WERI-Rb-1 (cell line): Measurements from ENCODE around the gene GRIK4.
A peak's percentile ranks its signal among the peaks of the same experiment; 100 is the strongest.

Source experiments
- DNase-seq: peaks from one replicate; pipeline ENCODE4 v3.0.0-alpha.2; 2020
- H3K27ac ChIP-seq: fragments of 250-450 bp; sonication (Bioruptor Pico); 2 replicates; pipeline ENCODE4 v1.5.1; 2020; ENCODE audit warnings: mild to moderate bottlenecking, moderate library complexity
- H3K27me3 ChIP-seq: fragments of 250-450 bp; sonication (Bioruptor Pico); 2 replicates; pipeline ENCODE4 v1.5.1; 2021; ENCODE audit warnings: mild to moderate bottlenecking, low read depth, moderate library complexity; ENCODE audit not compliant: insufficient read depth, severe bottlenecking
- H3K36me3 ChIP-seq: fragments of 250-450 bp; sonication (Bioruptor Pico); 2 replicates; pipeline ENCODE4 v1.5.1; 2020; ENCODE audit warnings: mild to moderate bottlenecking, moderate library complexity
- H3K4me3 ChIP-seq: 2 replicates; pipeline ENCODE4 v1.5.1; 2011; ENCODE audit warnings: low read depth, mild to moderate bottlenecking, control low read depth, low read length
- H3K9me3 ChIP-seq: fragments of 250-450 bp; sonication (Bioruptor Pico); 2 replicates; pipeline ENCODE4 v1.5.1; 2021; ENCODE audit warnings: mild to moderate bottlenecking, moderate library complexity; ENCODE audit not compliant: severe bottlenecking
- TF ChIP-seq, protein P1 (sequence below): IDR thresholded peaks from 2 replicates; pipeline ENCODE4 v1.5.1; 2011; ENCODE audit warnings: low read depth, mild to moderate bottlenecking, control low read depth, inconsistent platforms, low read length

GRIK4 gene

GRCh38 chr11:120695939-120696338, 184.4 kb downstream of the GRIK4 start:
- no peaks in the 10 kb centered on the region for H3K36me3 ChIP-seq
- DNase-seq = no peak
- no peaks in the 10 kb centered on the region for H3K27me3 ChIP-seq
- TF ChIP-seq, protein P1, sequence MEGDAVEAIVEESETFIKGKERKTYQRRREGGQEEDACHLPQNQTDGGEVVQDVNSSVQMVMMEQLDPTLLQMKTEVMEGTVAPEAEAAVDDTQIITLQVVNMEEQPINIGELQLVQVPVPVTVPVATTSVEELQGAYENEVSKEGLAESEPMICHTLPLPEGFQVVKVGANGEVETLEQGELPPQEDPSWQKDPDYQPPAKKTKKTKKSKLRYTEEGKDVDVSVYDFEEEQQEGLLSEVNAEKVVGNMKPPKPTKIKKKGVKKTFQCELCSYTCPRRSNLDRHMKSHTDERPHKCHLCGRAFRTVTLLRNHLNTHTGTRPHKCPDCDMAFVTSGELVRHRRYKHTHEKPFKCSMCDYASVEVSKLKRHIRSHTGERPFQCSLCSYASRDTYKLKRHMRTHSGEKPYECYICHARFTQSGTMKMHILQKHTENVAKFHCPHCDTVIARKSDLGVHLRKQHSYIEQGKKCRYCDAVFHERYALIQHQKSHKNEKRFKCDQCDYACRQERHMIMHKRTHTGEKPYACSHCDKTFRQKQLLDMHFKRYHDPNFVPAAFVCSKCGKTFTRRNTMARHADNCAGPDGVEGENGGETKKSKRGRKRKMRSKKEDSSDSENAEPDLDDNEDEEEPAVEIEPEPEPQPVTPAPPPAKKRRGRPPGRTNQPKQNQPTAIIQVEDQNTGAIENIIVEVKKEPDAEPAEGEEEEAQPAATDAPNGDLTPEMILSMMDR = no peak
- H3K4me3 ChIP-seq = no peak overlapping the region
- no peaks in the 10 kb centered on the region for H3K9me3 ChIP-seq
- H3K27ac ChIP-seq = no peak overlapping the region

DNA sequence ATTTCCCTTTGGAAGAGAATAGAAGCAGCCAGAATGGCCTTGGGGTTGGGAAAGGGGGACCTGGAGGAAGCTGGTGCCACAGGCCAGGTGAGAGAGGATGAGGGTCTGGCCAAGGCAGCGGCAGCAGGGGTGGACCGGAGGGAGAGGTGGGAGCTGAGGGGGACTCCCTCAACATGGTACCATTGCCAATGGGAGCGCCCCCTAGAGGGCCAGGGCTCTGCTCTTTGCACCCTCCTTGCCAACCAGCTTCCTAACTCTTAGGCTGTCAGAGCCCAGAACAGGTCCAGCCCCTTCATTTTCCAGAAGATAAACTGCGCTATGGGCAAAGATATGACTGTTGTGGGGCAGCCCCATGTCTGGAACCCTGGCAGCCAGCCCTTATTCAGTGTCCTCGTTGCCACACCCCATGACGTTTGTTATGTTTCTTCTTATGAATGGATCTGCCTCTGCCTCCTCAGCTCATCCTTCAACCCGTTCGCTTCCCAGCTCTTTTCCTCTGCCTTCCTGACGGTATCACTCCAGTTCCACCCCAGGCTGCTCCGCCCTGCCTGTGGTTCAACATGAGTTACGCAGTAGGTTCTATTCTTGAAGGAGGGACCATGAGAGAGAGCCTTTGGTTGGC, 185.2 kb downstream of the GRIK4 start:
- no peak overlapping the region for H3K4me3 ChIP-seq
- H3K36me3 ChIP-seq = no peaks in the 10 kb centered on the region
- no peak overlapping the region for H3K27ac ChIP-seq
- no peaks in the 10 kb centered on the region for H3K9me3 ChIP-seq
- H3K27me3 ChIP-seq = no peaks in the 10 kb centered on the region
- TF ChIP-seq, protein P1 = peak; percentile 57
- no peak for DNase-seq

DNA sequence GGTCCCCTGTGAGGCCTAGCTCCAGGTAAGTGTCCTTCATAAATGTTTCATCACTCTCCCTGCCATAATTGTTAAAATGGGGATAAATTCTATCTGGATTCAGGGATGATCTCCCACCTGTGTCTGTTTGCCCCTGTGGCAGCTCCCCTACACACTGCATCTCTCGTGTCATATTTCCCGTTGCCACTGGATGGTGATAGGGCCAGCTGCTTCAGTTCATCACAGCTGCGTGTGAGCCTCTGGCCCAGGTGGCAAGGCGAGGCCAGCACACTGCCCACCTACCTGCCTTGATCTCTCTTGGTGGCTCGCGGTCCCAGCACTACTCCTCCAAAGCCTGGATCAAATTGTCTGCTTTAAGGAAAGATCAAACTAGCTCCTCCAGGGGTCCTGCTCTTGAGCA, 187.4 kb downstream of the GRIK4 start:
- Histone ChIP-seq H3K27me3 (no peaks in the 10 kb centered on the region), H3K4me3 (no peak overlapping the region), H3K27ac (no peak overlapping the region), H3K9me3 (no peaks in the 10 kb centered on the region), H3K36me3 (no peaks in the 10 kb centered on the region)
- TF ChIP-seq, protein P1 = no peak
- DNase-seq = no peak

GRCh38 chr11:120702656-120703055, 191.1 kb downstream of the GRIK4 start:
- no peak for DNase-seq
- no peak overlapping the region for H3K4me3 ChIP-seq
- no peaks in the 10 kb centered on the region for H3K36me3 ChIP-seq
- TF ChIP-seq, protein P1 = no peak
- no peak overlapping the region for H3K27ac ChIP-seq
- no peaks in the 10 kb centered on the region for H3K27me3 ChIP-seq
- no peaks in the 10 kb centered on the region for H3K9me3 ChIP-seq

DNA sequence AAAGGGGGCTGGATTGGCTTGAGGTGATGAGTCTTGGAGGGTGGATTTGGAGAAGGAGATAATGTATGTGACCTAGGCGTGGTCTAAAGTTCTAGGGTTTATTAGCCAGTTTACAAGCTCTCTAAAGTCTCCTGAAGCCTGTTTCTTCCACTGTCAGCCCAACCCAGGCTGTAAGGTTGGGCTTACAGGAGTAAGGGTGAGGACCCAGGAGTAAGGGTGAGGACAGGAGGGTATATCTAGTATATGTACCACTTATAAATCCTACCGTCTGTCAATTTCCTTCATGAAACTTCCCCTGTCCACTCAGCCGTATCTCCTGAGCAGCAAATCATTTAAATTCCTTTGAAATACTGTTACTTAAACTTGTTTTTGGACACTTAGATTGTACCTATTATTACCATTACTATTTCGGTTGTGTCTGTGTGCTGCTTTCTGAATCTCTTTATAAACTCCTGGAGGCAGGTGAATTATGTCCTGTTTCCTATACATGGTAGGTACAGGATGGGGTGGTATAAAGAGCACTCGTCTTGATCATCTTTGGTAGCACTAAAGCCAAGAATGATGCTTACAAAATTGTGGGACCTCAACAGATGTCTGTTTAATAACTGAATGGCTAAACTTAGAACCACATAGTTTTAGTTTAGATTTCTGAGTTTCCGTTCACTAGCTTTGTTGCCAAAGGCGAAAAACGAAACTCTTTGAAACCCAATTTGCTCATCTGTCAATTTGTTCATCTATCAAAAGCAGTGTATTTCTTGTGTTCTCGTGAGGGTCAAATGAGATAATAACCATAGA, 192.0 kb downstream of the GRIK4 start:
- no peak overlapping the region for H3K27ac ChIP-seq
- TF ChIP-seq, protein P1 = no peak

More for the DNA sequence above, 192.0 kb downstream of the GRIK4 start:
- no peak overlapping the region for H3K4me3 ChIP-seq
- H3K27me3 ChIP-seq = no peaks in the 10 kb centered on the region
- no peak for DNase-seq
- no peaks in the 10 kb centered on the region for H3K9me3 ChIP-seq
- H3K36me3 ChIP-seq = no peaks in the 10 kb centered on the region
